Middle frontal gyrus (tissue), 1 donor: Measurements from ENCODE around the gene OSER1.

Source experiments
- DNase-seq: peaks from one replicate; pipeline ENCODE4 v3.0.0-alpha.2; 2015; ENCODE audit warnings: low spot score; ENCODE audit errors: extremely low spot score

The OSER1 gene

GRCh38 chr20:44228465-44229258 is 18.1 kb upstream of the OSER1 start:
- no peak for DNase-seq

DNA sequence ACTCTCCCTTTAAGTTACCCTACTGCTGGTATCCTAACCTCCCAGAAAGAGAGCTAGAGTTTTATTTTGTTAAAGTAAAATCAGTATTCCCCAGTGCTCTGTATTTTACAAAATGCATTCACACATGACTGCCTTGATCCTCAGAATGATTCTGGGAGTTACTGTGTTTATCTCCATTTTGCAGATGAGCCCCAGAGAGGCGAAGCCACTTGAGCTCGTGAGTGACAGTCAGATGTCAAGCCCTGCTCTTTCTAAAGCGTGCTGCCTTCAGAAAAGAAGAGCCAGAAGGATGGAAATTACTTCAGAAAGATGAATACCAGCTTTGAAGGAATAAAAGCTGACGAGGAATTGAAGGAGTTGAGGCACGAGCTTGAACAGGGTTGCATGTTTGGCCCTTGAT is 14.1 kb upstream of the OSER1 start:
- DNase-seq: no peak

GRCh38 chr20:44223721-44224120 is 13.2 kb upstream of the OSER1 start:
- no peak for DNase-seq

DNA sequence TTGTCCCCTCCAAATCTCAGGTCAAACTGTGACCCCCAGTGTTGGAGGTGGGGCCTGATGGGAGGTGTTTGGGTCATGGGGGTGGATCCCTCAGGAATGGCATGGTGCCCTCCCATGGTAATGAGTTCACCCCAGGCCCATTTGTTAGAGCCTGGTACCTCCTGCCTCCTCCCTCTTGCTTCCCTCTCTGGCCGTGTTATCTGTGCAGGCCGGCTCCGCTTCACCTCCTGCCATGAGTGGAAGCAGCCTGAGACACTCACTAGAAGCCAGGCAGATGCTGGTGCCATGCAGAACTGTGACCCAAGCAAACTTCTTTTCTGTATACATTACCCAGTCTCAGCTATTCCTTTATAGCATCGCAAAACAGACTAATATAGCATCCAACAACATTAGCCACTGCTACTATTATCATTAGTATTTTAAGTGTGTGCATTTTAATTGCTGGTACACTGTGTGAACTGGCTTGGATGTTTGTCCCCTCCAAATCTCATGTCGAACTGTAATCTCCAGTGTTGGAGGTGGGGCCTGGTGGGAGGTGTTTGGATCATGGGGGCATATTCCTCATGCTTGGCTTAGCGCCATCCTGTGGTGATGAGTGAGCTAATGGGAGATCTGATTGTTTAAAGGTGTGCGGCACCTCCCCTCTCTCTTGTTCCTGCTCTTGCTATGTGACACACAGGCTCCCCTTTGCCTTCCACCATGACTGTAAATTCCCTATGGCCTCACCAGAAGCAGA is 12.2 kb upstream of the OSER1 start:
- no peak for DNase-seq

DNA sequence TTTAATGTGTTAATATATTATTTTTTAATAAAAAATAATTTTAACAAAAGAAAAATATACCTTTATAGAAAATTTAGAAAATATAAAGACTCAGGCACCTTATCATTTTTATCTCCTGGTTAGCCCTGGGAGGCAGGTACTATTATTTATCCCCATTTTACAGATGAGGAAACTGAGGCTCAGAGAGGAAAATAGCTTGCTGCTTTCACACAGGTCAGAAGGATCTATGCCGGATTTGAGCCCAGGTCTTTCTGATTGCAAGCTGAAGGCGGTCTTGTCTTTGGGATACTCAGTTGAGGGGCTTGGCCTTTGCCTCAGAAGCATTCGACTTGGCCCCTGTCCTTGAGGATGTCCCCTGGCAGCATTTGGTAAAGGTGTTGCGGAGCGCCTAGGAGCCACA is 11.5 kb upstream of the OSER1 start:
- no peak for DNase-seq

DNA sequence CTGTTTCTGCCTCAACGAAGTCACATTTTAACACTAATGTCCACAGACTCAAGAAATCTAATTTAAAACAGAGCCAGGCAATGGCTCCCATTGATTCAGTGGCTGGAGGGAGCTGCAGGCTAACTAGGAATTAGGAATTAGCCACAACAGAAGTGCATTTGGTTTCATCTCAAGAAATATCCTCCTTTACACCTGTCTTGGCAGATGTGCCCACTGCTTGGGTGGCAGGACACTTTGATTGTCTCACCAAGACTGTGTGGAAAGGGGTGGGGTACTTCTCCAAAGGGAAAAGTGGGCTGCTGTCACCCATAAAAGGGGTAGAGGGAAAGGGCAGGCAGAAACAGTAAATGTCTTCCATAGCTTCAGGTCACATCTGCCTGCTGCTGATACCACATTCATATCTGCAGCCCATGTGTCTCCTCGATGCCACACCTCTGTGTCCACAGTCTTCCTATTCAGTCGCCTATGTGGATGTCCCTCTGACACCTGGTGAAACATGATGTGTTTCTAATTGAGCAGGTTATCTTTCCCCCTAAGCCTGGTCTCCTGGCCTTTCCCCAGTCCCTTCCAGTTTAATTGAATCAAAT is 10.9 kb upstream of the OSER1 start:
- DNase-seq: no peak

DNA sequence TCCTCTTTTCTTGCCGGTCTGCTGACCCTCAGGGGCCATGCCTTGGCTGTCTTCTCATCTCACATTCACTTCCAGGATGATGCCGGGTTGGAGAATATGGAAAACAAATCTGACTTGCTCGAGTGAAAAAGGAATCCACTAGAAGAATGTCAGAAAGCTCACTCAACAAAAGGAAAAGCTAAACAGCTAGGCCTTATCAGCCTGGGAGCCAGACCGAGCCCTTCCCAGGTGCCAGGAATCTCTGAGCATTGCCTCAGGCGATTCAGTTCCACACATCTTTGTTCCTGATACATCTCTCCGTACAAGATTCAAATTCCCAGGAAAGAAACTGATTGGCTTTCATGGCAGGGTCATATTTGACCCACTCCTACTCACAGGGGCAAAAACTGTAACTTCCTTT is 9.2 kb upstream of the OSER1 start:
- no peak for DNase-seq

DNA sequence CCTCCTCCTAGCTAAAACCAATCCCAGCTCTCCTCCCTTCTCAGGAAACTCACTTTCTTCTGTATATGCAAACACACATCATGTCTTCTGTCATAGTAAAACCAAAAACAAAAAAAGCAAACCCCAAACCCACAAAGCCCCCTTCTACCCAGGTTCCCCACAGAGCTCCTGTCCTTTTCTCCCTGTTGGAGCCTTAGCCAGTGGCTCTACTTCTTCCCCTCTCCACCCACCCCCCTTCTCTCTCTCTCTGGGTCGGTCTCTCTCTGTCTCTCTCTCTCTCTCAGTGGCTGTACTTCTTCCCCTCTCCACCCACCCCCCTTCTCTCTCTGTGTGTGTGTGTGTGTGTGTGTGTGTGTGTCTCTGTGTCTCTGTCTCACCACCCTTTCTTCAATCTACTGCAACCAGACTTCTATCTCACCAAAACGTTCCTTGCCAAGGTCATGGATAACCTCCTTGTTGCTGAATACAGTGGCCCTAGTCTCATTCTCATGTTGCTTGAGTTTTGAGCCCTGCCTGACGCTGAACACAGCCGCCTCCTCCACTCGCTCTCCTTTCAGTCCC is 8.7 kb upstream of the OSER1 start:
- no peak for DNase-seq

- DNase-seq: no peak
These were observed 7.9 kb upstream of the OSER1 start for GRCh38 chr20:44218446-44218845.

- DNase-seq: peak; percentile 60
These were observed 6.9 kb upstream of the OSER1 start for GRCh38 chr20:44217342-44218092.

- DNase-seq: peak; percentile 61
These were observed 4.6 kb upstream of the OSER1 start for GRCh38 chr20:44215125-44215524.

DNA sequence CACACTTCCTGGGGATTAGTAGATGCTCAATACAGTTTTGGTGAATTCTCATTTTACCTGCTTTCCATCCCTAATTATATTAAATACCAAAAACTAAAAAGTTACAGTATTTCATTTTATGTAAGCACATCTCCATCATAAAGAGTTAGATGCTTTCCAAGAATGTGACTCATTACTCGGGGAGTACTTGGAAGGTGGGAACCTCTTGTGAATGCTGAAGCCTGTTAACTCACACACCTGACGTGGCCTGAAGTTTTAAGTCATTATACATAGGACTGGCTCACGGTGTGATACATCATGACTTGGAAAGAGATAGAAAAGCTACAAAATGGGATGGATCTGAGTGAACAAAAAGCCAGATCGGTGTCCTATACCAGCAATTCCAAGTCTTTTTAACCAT is 2.2 kb upstream of the OSER1 start:
- DNase-seq: no peak

GRCh38 chr20:44211177-44212039 is 837 bp upstream of the OSER1 start:
- DNase-seq: no peak

- no peak for DNase-seq
These were observed 725 bp downstream of the OSER1 start for GRCh38 chr20:44209686-44210405.

- DNase-seq: no peak
These were observed 1.8 kb downstream of the OSER1 start for GRCh38 chr20:44208770-44209169.

- no peak for DNase-seq
These were observed 2.4 kb downstream of the OSER1 start for GRCh38 chr20:44208165-44208564.

DNA sequence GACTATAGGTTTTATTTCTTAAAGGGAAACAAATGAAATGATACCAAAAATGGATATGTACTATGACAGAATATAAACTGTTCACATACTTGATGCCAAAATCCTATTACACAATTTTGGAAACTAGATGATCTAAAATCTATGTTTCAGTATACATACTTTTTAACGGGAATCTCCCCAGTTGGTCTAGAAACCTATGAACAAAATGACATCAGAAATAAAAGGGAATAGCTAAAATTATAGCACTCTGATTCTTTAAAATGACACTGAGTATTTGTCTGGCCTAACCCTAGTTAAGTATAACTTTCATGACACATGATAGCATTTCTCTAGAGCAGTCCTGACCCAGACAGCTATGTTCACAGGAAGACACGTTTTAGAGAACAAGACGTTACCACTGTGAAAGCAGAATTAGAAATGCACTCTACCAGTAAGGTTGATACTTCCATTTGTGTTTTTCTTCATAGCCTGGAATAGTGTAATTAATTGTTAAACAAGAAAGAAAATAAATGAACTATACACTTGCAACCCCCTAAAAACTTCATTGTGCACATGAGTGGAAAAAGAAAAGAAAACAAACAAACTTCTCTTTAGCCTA is 3.3 kb downstream of the OSER1 start:
- no peak for DNase-seq

GRCh38 chr20:44206132-44206531 is 4.4 kb downstream of the OSER1 start:
- no peak for DNase-seq

- no peak for DNase-seq
These were observed 5.7 kb downstream of the OSER1 start for GRCh38 chr20:44204832-44205215.
